Tibial nerve (tissue), 4 donors: ENCODE results near the gene SFXN1. TPM values are rescaled to one million over a fixed set of nuclear protein-coding genes. Genes with fewer than 3 reads are reported as not detected.

Source experiments
- DNase-seq, 2 donors: peaks; one replicate each; pipeline ENCODE4 v3.0.0-alpha.2; 2019; ENCODE audit warnings: low spot score in 2 of 2
- H3K27ac ChIP-seq, 4 donors: fragments of 200-600 bp; sonication (generic) in 3 of 4; one replicate each; pipeline ENCODE4 v1.5.1; 2017 to 2019; ENCODE audit warnings: mild to moderate bottlenecking in 1 of 4
- H3K27me3 ChIP-seq, 2 donors: fragments of 200-600 bp; sonication (generic) in 1 of 2; one replicate each; pipeline versions ENCODE4 v1.5.1 to v1.6.0; 2017 to 2019
- H3K36me3 ChIP-seq, 3 donors: fragments of 200-600 bp; sonication (generic); one replicate each; pipeline ENCODE4 v1.5.1; 2018 to 2019
- H3K4me1 ChIP-seq, 4 donors: fragments of 200-600 bp; sonication (generic) in 3 of 4; one replicate each; pipeline ENCODE4 v1.5.1; 2017 to 2019
- H3K4me3 ChIP-seq, 4 donors: fragments of 200-600 bp; sonication (generic) in 3 of 4; one replicate each; pipeline ENCODE4 v1.5.1; 2017 to 2019; ENCODE audit warnings: mild to moderate bottlenecking in 1 of 4, moderate library complexity in 1 of 4
- H3K9me3 ChIP-seq, 4 donors: fragments of 200-600 bp; sonication (generic) in 3 of 4; one replicate each; pipeline ENCODE4 v1.5.1; 2017 to 2019
- CTCF ChIP-seq, 5 experiments: fragments of 200-600 bp in 3 of 5; fragments of 450-650 bp in 2 of 5; sonication (generic) in 3 of 5; IDR thresholded peaks; one replicate each; pipeline ENCODE4 v1.5.1; 2016 to 2019; ENCODE audit warnings: antibody characterized with exemption in 5 of 5, mild to moderate bottlenecking in 3 of 5, moderate library complexity in 2 of 5
- EP300 ChIP-seq, 2 donors: sonication (generic); formaldehyde crosslinking; IDR thresholded peaks; one replicate each; pipeline ENCODE4 v1.6.1; 2017; ENCODE audit warnings: antibody characterized with exemption in 2 of 2, mild to moderate bottlenecking in 1 of 2
- POLR2A ChIP-seq, 2 donors: fragments of 450-650 bp; IDR thresholded peaks; one replicate each; pipeline ENCODE4 v1.6.1; 2017; ENCODE audit warnings: antibody characterized with exemption in 2 of 2, mild to moderate bottlenecking in 2 of 2, moderate library complexity in 2 of 2
- WGBS, 2 donors: methylation state at CpG; one replicate each; pipeline ENCODE4 v1.1.5; 2018; 5-methylcytosine and 5-hydroxymethylcytosine counted together
- total RNA-seq, 4 donors: library from RNA; depleted of rRNA; stranded (reverse); fragments of >200 nt; gene quantifications; one replicate each; pipeline ENCODE4 v1.1.0, GENCODE V29; 2016

SFXN1 gene
- total RNA-seq, 4 donors from 2014 or later, result 14.4 to 26.9 (median 19.0) TPM

GRCh38 chr5:175544108-175544511 is 65.8 kb downstream of the SFXN1 start:
- H3K27ac ChIP-seq, result no peak overlapping the region
- no peaks in the 10 kb centered on the region for H3K4me1 ChIP-seq
- H3K9me3 ChIP-seq, result no peaks in the 10 kb centered on the region
- no peak overlapping the region for H3K4me3 ChIP-seq
- WGBS, 2 donors, result 94 to 95% methylated on average over 1 of the region's 1 CpG
- TF ChIP-seq POLR2A (IDR thresholded peaks at IDR 0.05), result no peak
- TF ChIP-seq EP300 (IDR thresholded peaks at IDR 0.05), result no peak
- TF ChIP-seq CTCF (IDR thresholded peaks at IDR 0.05), result no peak
- DNase-seq, result no peak
- H3K36me3 ChIP-seq, result no peaks in the 10 kb centered on the region
- H3K27me3 ChIP-seq, result peaks cover 0 to 17% of the 10 kb centered on the region in 2 donors

GRCh38 chr5:175544586-175544985 is 66.2 kb downstream of the SFXN1 start:
- no peaks in the 10 kb centered on the region for H3K9me3 ChIP-seq
- H3K4me1 ChIP-seq, result no peaks in the 10 kb centered on the region
- DNase-seq, result no peak
- TF ChIP-seq EP300 (IDR thresholded peaks at IDR 0.05) (no peak), CTCF (IDR thresholded peaks at IDR 0.05) (no peak), POLR2A (IDR thresholded peaks at IDR 0.05) (no peak)
- WGBS, 2 donors, result 89 to 90% methylated on average over 5 of the region's 5 CpGs
- H3K27ac ChIP-seq, result no peak overlapping the region
- H3K36me3 ChIP-seq, result no peaks in the 10 kb centered on the region
- peaks cover 0 to 22% of the 10 kb centered on the region in 2 donors for H3K27me3 ChIP-seq
- H3K4me3 ChIP-seq, result no peak overlapping the region

GRCh38 chr5:175547842-175548241 is 69.5 kb downstream of the SFXN1 start:
- Histone ChIP-seq H3K4me1 (no peaks in the 10 kb centered on the region), H3K9me3 (no peaks in the 10 kb centered on the region), H3K27me3 (peaks cover 0 to 23% of the 10 kb centered on the region in 2 donors), H3K4me3 (no peak overlapping the region), H3K36me3 (no peaks in the 10 kb centered on the region), H3K27ac (no peak overlapping the region)
- no peak for DNase-seq
- TF ChIP-seq CTCF (IDR thresholded peaks at IDR 0.05), result no peak

- no peak for DNase-seq
- Histone ChIP-seq H3K27ac (no peak overlapping the region), H3K36me3 (no peaks in the 10 kb centered on the region), H3K4me1 (no peaks in the 10 kb centered on the region), H3K9me3 (no peaks in the 10 kb centered on the region), H3K4me3 (no peak overlapping the region), H3K27me3 (peaks cover 0 to 23% of the 10 kb centered on the region in 2 donors)
- WGBS, 2 donors, result 52 to 58% methylated on average over 15 of the region's 15 CpGs
- no peak for TF ChIP-seq CTCF (IDR thresholded peaks at IDR 0.05)
- no peak for TF ChIP-seq POLR2A (IDR thresholded peaks at IDR 0.05)
- TF ChIP-seq EP300 (IDR thresholded peaks at IDR 0.05), result no peak
Observed at GRCh38 chr5:175548626-175549311, 70.4 kb downstream of the SFXN1 start.

- H3K4me1 ChIP-seq, result no peaks in the 10 kb centered on the region
- TF ChIP-seq EP300 (IDR thresholded peaks at IDR 0.05), result no peak
- TF ChIP-seq CTCF (IDR thresholded peaks at IDR 0.05), result no peak
- no peak for TF ChIP-seq POLR2A (IDR thresholded peaks at IDR 0.05)
- no peak overlapping the region for H3K4me3 ChIP-seq
- WGBS, 2 donors, result 62 to 63% methylated on average over 4 of the region's 4 CpGs
- no peaks in the 10 kb centered on the region for H3K36me3 ChIP-seq
- no peaks in the 10 kb centered on the region for H3K9me3 ChIP-seq
- no peak overlapping the region for H3K27ac ChIP-seq
- H3K27me3 ChIP-seq, result peaks cover 0 to 23% of the 10 kb centered on the region in 2 donors
- no peak for DNase-seq
Observed at GRCh38 chr5:175550055-175550805, 71.9 kb downstream of the SFXN1 start.
